Lower lobe of right lung (tissue), 2 donors: ENCODE results near the gene SH3GL2. TPM values are rescaled to one million over a fixed set of nuclear protein-coding genes. Genes with fewer than 3 reads are reported as not detected.

Experiments used
- ATAC-seq, 2 donors: fragments of 200-7000 bp; cut with Tn5 transposase; one replicate each; pipeline ENCODE4 v1.9.1; 2020 to 2022; ENCODE audit warnings: mild to moderate bottlenecking in 2 of 2, moderate library complexity in 2 of 2
- DNase-seq: peaks from one replicate; pipeline ENCODE4 v3.0.0-alpha.2; 2020
- H3K27ac ChIP-seq: fragments of 200-600 bp; one replicate; pipeline ENCODE4 v1.8.0; 2022
- H3K27me3 ChIP-seq: fragments of 200-600 bp; one replicate; pipeline ENCODE4 v1.8.0; 2022; ENCODE audit warnings: low read depth
- H3K36me3 ChIP-seq: fragments of 200-600 bp; one replicate; pipeline ENCODE4 v1.8.0; 2022; ENCODE audit warnings: mild to moderate bottlenecking
- H3K4me1 ChIP-seq: fragments of 200-600 bp; one replicate; pipeline ENCODE4 v1.8.0; 2022
- H3K4me3 ChIP-seq: fragments of 200-600 bp; one replicate; pipeline ENCODE4 v1.8.0; 2022; ENCODE audit warnings: mild to moderate bottlenecking
- H3K9me3 ChIP-seq: fragments of 200-600 bp; one replicate; pipeline ENCODE4 v1.8.0; 2022
- intact Hi-C: fragments of 100-400 bp; cut with DNase I; formaldehyde crosslinking; loops from one replicate; pipeline ENCODE4 v1.11.0; 2022
- total RNA-seq: library from RNA; stranded (reverse); fragmentation: NEBNext Ultra II Directional; extraction: Animal tissue kit (Norgen Biotek cat#: 25700); gene quantifications from one replicate; pipeline ENCODE4 v1.2.1, GENCODE V29; 2021
- TF ChIP-seq, protein P1 (sequence below): fragments of 200-600 bp; IDR thresholded peaks from one replicate; pipeline ENCODE4 v1.8.0; 2022; ENCODE audit warnings: antibody characterized with exemption, mild to moderate bottlenecking
- donor health status: DM: no; HTN: yes; CAD: no; lungs with severe emphysema.

The SH3GL2 gene
- total RNA-seq, 1 donor from 2014 or later, result 1.3 TPM

DNA sequence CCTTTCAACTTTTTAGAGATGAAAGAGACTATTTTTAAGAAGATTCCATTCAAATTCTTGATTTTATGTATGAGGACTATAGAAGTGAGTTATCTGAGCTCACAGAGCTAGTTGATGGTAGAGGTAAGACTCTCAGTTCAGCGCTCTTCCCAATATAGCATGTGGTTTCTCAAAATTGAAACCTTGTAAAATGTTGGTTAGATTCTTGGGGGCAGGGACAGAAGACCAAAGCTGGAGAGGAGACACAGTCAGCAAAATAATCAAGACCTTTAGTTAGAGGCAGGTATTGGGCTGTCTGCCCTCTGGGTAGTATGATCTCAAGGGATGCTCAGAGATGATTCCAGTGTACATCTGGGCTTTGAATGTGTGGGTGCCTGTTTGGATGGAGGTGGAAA is 246.4 kb downstream of the SH3GL2 start:
- Histone ChIP-seq H3K36me3 (no peaks in the 10 kb centered on the region), H3K4me1 (no peaks in the 10 kb centered on the region)
- intact Hi-C loops, result no loop called here

DNA sequence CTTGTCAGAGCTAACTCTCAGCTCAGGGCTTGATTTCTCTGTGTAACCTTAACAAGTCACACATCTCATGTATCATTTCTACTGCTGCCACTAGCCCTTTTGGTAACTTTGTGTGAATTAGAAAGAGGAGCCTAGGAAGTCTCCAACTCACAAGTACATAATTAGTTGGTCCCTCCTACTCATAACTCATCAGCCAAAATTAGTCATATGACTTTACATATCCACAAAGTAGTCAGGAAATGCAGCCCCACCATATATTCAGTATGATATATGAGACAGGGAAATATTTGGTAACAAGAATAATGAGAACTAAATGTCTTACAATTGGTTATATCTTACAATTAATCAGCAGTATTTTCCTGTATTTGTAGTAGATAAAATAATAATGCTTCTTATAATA is 250.2 kb downstream of the SH3GL2 start:
- intact Hi-C loops, result no loop called here
- Histone ChIP-seq H3K4me1 (no peaks in the 10 kb centered on the region), H3K27ac (no peak overlapping the region), H3K27me3 (no peaks in the 10 kb centered on the region), H3K4me3 (no peak overlapping the region), H3K9me3 (no peaks in the 10 kb centered on the region), H3K36me3 (no peaks in the 10 kb centered on the region)
- DNase-seq, result no peak
- ATAC-seq, result no peak
- TF ChIP-seq, protein P1, sequence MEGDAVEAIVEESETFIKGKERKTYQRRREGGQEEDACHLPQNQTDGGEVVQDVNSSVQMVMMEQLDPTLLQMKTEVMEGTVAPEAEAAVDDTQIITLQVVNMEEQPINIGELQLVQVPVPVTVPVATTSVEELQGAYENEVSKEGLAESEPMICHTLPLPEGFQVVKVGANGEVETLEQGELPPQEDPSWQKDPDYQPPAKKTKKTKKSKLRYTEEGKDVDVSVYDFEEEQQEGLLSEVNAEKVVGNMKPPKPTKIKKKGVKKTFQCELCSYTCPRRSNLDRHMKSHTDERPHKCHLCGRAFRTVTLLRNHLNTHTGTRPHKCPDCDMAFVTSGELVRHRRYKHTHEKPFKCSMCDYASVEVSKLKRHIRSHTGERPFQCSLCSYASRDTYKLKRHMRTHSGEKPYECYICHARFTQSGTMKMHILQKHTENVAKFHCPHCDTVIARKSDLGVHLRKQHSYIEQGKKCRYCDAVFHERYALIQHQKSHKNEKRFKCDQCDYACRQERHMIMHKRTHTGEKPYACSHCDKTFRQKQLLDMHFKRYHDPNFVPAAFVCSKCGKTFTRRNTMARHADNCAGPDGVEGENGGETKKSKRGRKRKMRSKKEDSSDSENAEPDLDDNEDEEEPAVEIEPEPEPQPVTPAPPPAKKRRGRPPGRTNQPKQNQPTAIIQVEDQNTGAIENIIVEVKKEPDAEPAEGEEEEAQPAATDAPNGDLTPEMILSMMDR, result no peak

More for the DNA sequence above, 246.4 kb downstream of the SH3GL2 start:
- TF ChIP-seq, protein P1, result no peak
- H3K27ac ChIP-seq, result no peak overlapping the region
- no peak for ATAC-seq
- H3K4me3 ChIP-seq, result no peak overlapping the region
- DNase-seq, result no peak
- H3K27me3 ChIP-seq, result no peaks in the 10 kb centered on the region
- H3K9me3 ChIP-seq, result no peaks in the 10 kb centered on the region

DNA sequence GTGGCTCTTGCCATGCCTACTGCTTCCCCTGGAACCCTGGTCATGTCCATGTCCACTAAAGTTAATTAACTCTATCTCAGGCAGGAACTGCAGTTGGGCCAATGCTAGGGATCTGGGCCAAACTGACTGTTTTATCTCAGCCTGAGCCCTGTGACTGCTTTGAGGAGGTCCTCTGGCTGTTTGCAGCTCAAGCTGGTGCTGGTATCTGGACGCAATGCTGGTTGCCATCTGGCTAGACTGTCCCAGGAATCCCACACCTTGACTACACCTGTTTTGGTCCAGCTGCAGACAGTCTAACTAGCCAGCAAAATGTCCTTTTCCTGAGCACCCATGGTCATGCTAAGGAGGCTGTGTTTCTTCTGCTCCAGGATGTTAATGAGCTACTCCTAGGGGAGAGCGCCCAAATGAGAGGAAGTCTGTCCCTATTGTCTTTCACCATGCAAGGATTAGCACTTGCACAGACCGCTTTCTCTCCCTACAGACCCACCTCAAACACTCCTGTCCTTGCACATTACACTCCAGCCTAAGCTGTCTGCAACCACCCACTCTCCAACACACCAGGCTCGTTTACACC is 251.0 kb downstream of the SH3GL2 start:
- DNase-seq, result no peak
- intact Hi-C loops, result no loop called here
- TF ChIP-seq, protein P1, result no peak

DNA sequence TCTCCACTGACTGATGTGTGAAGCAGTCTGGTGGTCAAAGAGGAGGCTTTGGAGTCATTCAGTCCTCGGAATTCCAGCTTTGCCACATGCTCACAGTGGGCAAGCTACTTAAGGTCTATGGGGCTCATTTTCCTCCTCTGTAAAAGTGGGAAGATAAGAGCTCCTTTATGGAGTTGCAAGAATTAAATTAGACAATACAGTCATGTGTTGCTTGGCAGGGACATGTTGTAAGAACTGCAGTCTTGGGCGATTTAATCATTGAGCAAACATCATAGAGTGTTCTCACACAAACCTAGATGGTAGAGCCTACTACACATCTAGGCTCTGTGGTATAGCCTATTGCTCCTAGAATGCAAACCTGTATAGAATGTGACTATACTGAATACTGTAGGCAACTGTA is 253.9 kb downstream of the SH3GL2 start:
- intact Hi-C loops, result no loop called here
- Histone ChIP-seq H3K27me3 (no peaks in the 10 kb centered on the region), H3K4me1 (no peaks in the 10 kb centered on the region), H3K9me3 (no peaks in the 10 kb centered on the region), H3K27ac (no peak overlapping the region), H3K4me3 (no peak overlapping the region), H3K36me3 (no peaks in the 10 kb centered on the region)
- DNase-seq (no peak), ATAC-seq (peak; percentile 11 to 29)
- TF ChIP-seq, protein P1, result no peak

More for the DNA sequence above, 251.0 kb downstream of the SH3GL2 start:
- no peaks in the 10 kb centered on the region for H3K27me3 ChIP-seq
- H3K4me1 ChIP-seq, result no peaks in the 10 kb centered on the region
- H3K36me3 ChIP-seq, result no peaks in the 10 kb centered on the region
- H3K4me3 ChIP-seq, result no peak overlapping the region
- no peak overlapping the region for H3K27ac ChIP-seq
- no peak for ATAC-seq
- no peaks in the 10 kb centered on the region for H3K9me3 ChIP-seq

DNA sequence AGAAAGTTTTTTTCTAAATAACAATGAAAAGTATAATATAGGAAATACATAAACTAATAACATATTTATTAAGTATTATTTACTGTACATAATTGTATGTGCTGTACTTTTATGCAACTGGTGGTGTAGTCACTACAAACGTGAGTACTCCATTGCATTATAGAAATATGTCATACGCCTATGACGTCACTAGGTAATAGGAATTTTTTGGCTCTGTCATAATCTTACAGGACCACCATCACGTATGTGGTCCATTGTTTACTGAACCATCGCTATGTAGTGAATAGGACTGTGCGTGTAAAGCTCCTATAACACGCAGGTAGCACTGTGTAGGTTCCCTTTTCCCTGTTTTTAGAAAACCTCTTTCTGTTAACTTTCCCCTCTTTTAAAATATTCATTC is 255.0 kb downstream of the SH3GL2 start:
- ATAC-seq, result peak in 1 of 2 donors; percentile 9
- no peaks in the 10 kb centered on the region for H3K9me3 ChIP-seq
- TF ChIP-seq, protein P1, result no peak
- no peaks in the 10 kb centered on the region for H3K27me3 ChIP-seq
- no peaks in the 10 kb centered on the region for H3K4me1 ChIP-seq
- intact Hi-C loops, result no loop called here
- no peaks in the 10 kb centered on the region for H3K36me3 ChIP-seq
- H3K27ac ChIP-seq, result no peak overlapping the region
- H3K4me3 ChIP-seq, result no peak overlapping the region
- DNase-seq, result no peak

DNA sequence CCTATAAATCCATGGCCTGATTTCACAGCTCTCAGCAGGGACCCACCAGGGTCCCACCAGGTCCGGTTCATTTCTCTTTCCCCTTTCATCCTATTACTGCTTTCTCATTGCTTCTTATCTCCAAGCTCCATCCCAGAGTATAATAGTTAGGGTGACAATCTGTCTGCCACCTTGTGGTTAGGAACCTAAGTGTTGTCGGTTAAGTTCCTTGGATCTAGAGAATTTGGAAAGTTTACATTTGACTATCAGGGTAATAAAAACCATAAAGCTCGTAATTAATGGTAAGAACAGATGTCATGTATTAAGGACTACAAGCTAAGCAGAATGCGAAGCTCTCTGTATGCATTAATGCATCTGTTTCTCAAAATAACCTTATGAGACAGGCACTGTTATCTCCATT is 259.1 kb downstream of the SH3GL2 start:
- Histone ChIP-seq H3K4me1 (no peaks in the 10 kb centered on the region), H3K9me3 (no peaks in the 10 kb centered on the region), H3K27ac (no peak overlapping the region), H3K27me3 (no peaks in the 10 kb centered on the region), H3K4me3 (no peak overlapping the region), H3K36me3 (no peaks in the 10 kb centered on the region)
- intact Hi-C loops, result no loop called here
- TF ChIP-seq, protein P1, result no peak
- DNase-seq (no peak), ATAC-seq (no peak)
